Regular cardiac myocyte (primary cell): ENCODE results near the gene CDHR3. TPM values are rescaled to one million over a fixed set of nuclear protein-coding genes. Genes with fewer than 3 reads are reported as not detected.

Source experiments
- total RNA-seq: library from RNA; depleted of rRNA; stranded (reverse); fragments of >200 nt; gene quantifications from 2 replicates; pipeline ENCODE4 v1.2.3, GENCODE V29; 2014

Gene CDHR3
- total RNA-seq = 2.5 and 2.8 TPM in 2 replicates

DNA sequence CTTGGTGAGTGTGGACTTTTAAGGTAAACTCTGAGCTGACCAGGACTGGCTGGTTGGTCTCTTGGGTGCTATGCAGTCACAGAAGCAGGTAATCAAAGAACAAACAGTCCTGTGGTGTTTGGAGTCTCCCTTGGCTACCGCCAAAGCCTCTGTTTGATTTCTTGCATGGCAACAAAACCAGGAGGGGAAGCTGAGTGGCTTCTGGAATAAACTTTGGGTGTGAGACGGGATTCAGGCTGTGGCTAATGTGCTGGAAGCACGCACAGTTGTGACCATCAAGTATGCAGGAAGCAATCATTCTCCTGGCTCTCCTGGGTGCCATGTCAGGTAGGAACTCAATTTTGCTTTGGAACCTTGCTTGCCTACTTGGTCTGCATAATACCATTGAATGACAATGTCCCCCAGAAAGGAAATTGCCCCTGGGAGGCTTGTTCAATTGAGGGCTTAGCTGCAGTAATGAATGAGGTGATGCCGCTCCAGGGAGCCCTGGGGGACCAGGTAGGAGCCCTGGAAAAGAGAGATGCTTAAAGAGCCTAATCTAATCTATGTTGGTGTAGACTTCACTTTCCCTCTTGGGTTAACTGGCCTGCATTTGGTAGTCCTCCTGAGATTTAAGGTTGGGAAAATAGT, at the start of gene CDHR3:
CDHR3 (plus strand) TSS at position 227 of the 630 bp plus-strand sequence; CDS start at position 282, 55 bp downstream.

Other genes starting within 250 kb of the CDHR3 start
- 3.9 and 4.2 TPM in 2 replicates for gene ATXN7L1, start 86.7 kb upstream of the CDHR3 start, total RNA-seq
- 44.7 and 56.7 TPM in 2 replicates for gene SYPL1, start 149.0 kb downstream of the CDHR3 start, total RNA-seq